Neural cell (in vitro differentiated cells): ENCODE results near the gene SIL1.

Experiments
- CTCF ChIP-seq: fragments of 450-650 bp; IDR thresholded peaks from 2 replicates; pipeline ENCODE4 v1.5.1; 2014; ENCODE audit warnings: antibody characterized with exemption, mild to moderate bottlenecking, moderate library complexity; ENCODE audit not compliant: poor library complexity, severe bottlenecking
- EZH2 ChIP-seq: fragments of 200-600, 300-800 bp; shearing (Covaris generic), sonication (generic); IDR thresholded peaks from 2 replicates; pipeline ENCODE4 v1.6.1; 2014; ENCODE audit warnings: antibody characterized with exemption, low read length, borderline replicate concordance, mild to moderate bottlenecking; ENCODE audit not compliant: insufficient read depth, poor library complexity, severe bottlenecking
- MXI1 ChIP-seq: fragments of 450-650 bp; conservative IDR thresholded peaks from 2 replicates; pipeline ENCODE4 v1.6.1; 2014; ENCODE audit warnings: antibody characterized with exemption, mild to moderate bottlenecking; ENCODE audit not compliant: poor library complexity, severe bottlenecking
- POLR2AphosphoS5 ChIP-seq: IDR thresholded peaks from 2 replicates; pipeline ENCODE4 v1.6.1; 2012
- REST ChIP-seq: IDR thresholded peaks from 2 replicates; pipeline ENCODE4 v1.6.1; 2012; ENCODE audit warnings: borderline replicate concordance
- TAF1 ChIP-seq: IDR thresholded peaks from 2 replicates; pipeline ENCODE4 v1.6.1; 2012; ENCODE audit warnings: low read depth

- no peak for TF ChIP-seq EZH2
- no peak for TF ChIP-seq CTCF
- no peak for TF ChIP-seq REST
- no peak for TF ChIP-seq POLR2AphosphoS5
- no peak for TF ChIP-seq MXI1
- TF ChIP-seq TAF1 = no peak
These were observed 87.5 kb downstream of the SIL1 start for GRCh38 chr5:139110526-139111168.
